Stimulated activated CD4-positive, alpha-beta T cell treated with anti-CD3 and anti-CD28 coated beads, Interleukin-1b, Interleukin-23, amount 100 ng/mL, for 24 hours (primary cell): ENCODE results near the gene STIM2.

Source experiments
- DNase-seq, 4 experiments: peaks; one replicate each; pipeline ENCODE4 v3.0.0-alpha.2; 2020; ENCODE audit warnings: low read depth in 4 of 4, low spot score in 1 of 4

STIM2 gene

GRCh38 chr4:26896636-26897035 is 36.0 kb downstream of the STIM2 start:
- no peak for DNase-seq

GRCh38 chr4:26899991-26900390 is 39.4 kb downstream of the STIM2 start:
- DNase-seq: no peak

- no peak for DNase-seq
Observed at GRCh38 chr4:26900765-26901164, 40.1 kb downstream of the STIM2 start.

GRCh38 chr4:26905172-26905571 is 44.5 kb downstream of the STIM2 start:
- no peak for DNase-seq

- DNase-seq: no peak
Observed at GRCh38 chr4:26907731-26908599, 47.3 kb downstream of the STIM2 start.

- DNase-seq: no peak
Observed at GRCh38 chr4:26909369-26909768, 48.7 kb downstream of the STIM2 start.

GRCh38 chr4:26911254-26911653 is 50.6 kb downstream of the STIM2 start:
- no peak for DNase-seq

- DNase-seq: no peak
Observed at GRCh38 chr4:26912069-26912468, 51.4 kb downstream of the STIM2 start.

- no peak for DNase-seq
Observed at GRCh38 chr4:26912810-26913209, 52.2 kb downstream of the STIM2 start.

GRCh38 chr4:26916195-26916594 is 55.6 kb downstream of the STIM2 start:
- no peak for DNase-seq

GRCh38 chr4:26930964-26931363 is 70.3 kb downstream of the STIM2 start:
- no peak for DNase-seq

GRCh38 chr4:26931451-26931850 is 70.8 kb downstream of the STIM2 start:
- DNase-seq: no peak

GRCh38 chr4:26931966-26932365 is 71.3 kb downstream of the STIM2 start:
- no peak for DNase-seq

- no peak for DNase-seq
Observed at GRCh38 chr4:26935397-26935796, 74.8 kb downstream of the STIM2 start.

GRCh38 chr4:26936284-26937065 is 75.8 kb downstream of the STIM2 start:
- no peak for DNase-seq

- no peak for DNase-seq
Observed at GRCh38 chr4:26937139-26937538, 76.5 kb downstream of the STIM2 start.

- DNase-seq: no peak
Observed at GRCh38 chr4:26937567-26937966, 76.9 kb downstream of the STIM2 start.

- DNase-seq: no peak
Observed at GRCh38 chr4:26938516-26938915, 77.9 kb downstream of the STIM2 start.

- DNase-seq: no peak
Observed at GRCh38 chr4:26941951-26942350, 81.3 kb downstream of the STIM2 start.

- no peak for DNase-seq
Observed at GRCh38 chr4:26942871-26943270, 82.2 kb downstream of the STIM2 start.

GRCh38 chr4:26943391-26943790 is 82.8 kb downstream of the STIM2 start:
- DNase-seq: no peak

- DNase-seq: no peak
Observed at GRCh38 chr4:26945794-26946193, 85.2 kb downstream of the STIM2 start.
